Neutrophil (primary cell): ENCODE results near the gene RNGTT.

Source experiments
- H3K27ac ChIP-seq: fragments of 200-600 bp; sonication (generic); 2 replicates; pipeline ENCODE4 v1.5.1; 2016; ENCODE audit warnings: mild to moderate bottlenecking, moderate library complexity
- H3K27me3 ChIP-seq: fragments of 200-600 bp; sonication (generic); 2 replicates; pipeline ENCODE4 v1.6.0; 2016; ENCODE audit warnings: mild to moderate bottlenecking
- H3K36me3 ChIP-seq: fragments of 200-600 bp; sonication (generic); 2 replicates; pipeline ENCODE4 v1.5.1; 2017
- H3K4me1 ChIP-seq, 2 experiments: fragments of 200-600 bp in 1 of 2; sonication (generic) in 1 of 2; 1 replicate in 1 of 2; 2 replicates in 1 of 2; pipeline versions ENCODE4 v1.5.1 to v1.6.1; 2013 to 2016; ENCODE audit warnings: low read depth in 1 of 2, low read length in 1 of 2, mild to moderate bottlenecking in 1 of 2, moderate library complexity in 1 of 2; ENCODE audit not compliant: control insufficient read depth in 1 of 2, insufficient read depth in 1 of 2
- H3K4me3 ChIP-seq, 2 experiments: fragments of 200-600 bp in 1 of 2; sonication (generic) in 1 of 2; 1 replicate in 1 of 2; 2 replicates in 1 of 2; pipeline ENCODE4 v1.5.1; 2013 to 2016; ENCODE audit warnings: low read depth in 1 of 2, low read length in 1 of 2, mild to moderate bottlenecking in 1 of 2, moderate library complexity in 1 of 2
- H3K9me3 ChIP-seq: fragments of 200-600 bp; sonication (generic); 2 replicates; pipeline ENCODE4 v1.5.1; 2016
- TF ChIP-seq, protein P1 (sequence below): fragments of 200-600 bp; sonication (generic); IDR thresholded peaks from 2 replicates; pipeline ENCODE4 v1.5.1; 2016; ENCODE audit warnings: antibody characterized with exemption

The RNGTT gene

GRCh38 chr6:88669475-88669874 is 293.9 kb downstream of the RNGTT start:
- no peaks in the 10 kb centered on the region for H3K27me3 ChIP-seq
- TF ChIP-seq, protein P1, sequence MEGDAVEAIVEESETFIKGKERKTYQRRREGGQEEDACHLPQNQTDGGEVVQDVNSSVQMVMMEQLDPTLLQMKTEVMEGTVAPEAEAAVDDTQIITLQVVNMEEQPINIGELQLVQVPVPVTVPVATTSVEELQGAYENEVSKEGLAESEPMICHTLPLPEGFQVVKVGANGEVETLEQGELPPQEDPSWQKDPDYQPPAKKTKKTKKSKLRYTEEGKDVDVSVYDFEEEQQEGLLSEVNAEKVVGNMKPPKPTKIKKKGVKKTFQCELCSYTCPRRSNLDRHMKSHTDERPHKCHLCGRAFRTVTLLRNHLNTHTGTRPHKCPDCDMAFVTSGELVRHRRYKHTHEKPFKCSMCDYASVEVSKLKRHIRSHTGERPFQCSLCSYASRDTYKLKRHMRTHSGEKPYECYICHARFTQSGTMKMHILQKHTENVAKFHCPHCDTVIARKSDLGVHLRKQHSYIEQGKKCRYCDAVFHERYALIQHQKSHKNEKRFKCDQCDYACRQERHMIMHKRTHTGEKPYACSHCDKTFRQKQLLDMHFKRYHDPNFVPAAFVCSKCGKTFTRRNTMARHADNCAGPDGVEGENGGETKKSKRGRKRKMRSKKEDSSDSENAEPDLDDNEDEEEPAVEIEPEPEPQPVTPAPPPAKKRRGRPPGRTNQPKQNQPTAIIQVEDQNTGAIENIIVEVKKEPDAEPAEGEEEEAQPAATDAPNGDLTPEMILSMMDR, result no peak
- no peaks in the 10 kb centered on the region for H3K4me1 ChIP-seq
- peaks cover 38% of the 10 kb centered on the region for H3K9me3 ChIP-seq
- H3K4me3 ChIP-seq, result no peak overlapping the region
- no peaks in the 10 kb centered on the region for H3K36me3 ChIP-seq
- H3K27ac ChIP-seq, result no peak overlapping the region

DNA sequence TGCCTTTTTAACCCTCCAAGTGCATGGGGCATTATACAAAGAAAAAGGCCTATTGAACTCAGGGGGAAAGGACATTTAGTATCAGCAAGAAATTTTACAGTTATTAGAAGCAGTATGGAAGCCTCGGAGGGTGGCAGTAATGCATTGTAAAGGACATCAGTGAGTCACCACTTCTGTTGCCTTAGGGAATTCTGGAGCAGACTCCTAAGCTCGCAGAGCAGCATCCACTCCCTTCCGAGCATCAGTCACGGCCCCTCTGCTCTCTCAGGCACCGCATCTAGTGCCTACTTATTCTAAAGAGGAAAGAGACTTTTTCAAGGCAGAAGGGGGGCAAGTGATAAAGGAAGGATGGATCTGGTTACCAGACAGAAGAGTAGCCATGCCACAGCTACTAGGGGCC is 296.5 kb downstream of the RNGTT start:
- TF ChIP-seq, protein P1, result no peak
- Histone ChIP-seq H3K4me1 (no peaks in the 10 kb centered on the region), H3K9me3 (peaks cover 44% of the 10 kb centered on the region), H3K27me3 (no peaks in the 10 kb centered on the region), H3K4me3 (no peak overlapping the region), H3K27ac (no peak overlapping the region), H3K36me3 (no peaks in the 10 kb centered on the region)

DNA sequence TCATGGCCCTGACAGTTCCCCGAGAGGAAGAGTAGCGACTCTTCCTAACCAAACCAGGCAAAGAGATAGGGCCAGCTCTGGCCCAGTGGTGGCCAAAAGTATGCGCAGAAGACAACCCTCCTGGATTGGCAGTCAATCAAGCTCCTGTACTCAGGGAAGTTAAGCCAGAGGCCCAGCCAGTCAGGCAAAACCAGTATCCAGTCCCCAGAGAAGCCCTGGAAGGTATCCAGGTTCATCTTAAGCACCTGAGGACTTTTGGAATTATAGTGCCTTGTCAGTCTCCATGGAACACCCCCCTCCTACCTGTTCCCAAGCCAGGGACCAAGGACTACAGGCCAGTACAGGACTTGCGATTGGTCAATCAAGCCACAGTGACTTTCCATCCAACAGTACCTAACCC is 298.3 kb downstream of the RNGTT start:
- no peaks in the 10 kb centered on the region for H3K4me1 ChIP-seq
- peaks cover 33% of the 10 kb centered on the region for H3K9me3 ChIP-seq
- H3K36me3 ChIP-seq, result no peaks in the 10 kb centered on the region
- no peak overlapping the region for H3K4me3 ChIP-seq
- H3K27ac ChIP-seq, result no peak overlapping the region
- H3K27me3 ChIP-seq, result no peaks in the 10 kb centered on the region
- TF ChIP-seq, protein P1, result no peak

GRCh38 chr6:88663801-88664200 is 299.6 kb downstream of the RNGTT start:
- Histone ChIP-seq H3K4me1 (no peaks in the 10 kb centered on the region), H3K9me3 (peaks cover 19% of the 10 kb centered on the region), H3K36me3 (no peaks in the 10 kb centered on the region), H3K27me3 (no peaks in the 10 kb centered on the region), H3K27ac (no peak overlapping the region), H3K4me3 (no peak overlapping the region)
- TF ChIP-seq, protein P1, result no peak

- H3K27me3 ChIP-seq, result no peaks in the 10 kb centered on the region
- no peaks in the 10 kb centered on the region for H3K4me1 ChIP-seq
- no peaks in the 10 kb centered on the region for H3K36me3 ChIP-seq
- peaks cover 10% of the 10 kb centered on the region for H3K9me3 ChIP-seq
- H3K27ac ChIP-seq, result no peak overlapping the region
- H3K4me3 ChIP-seq, result no peak overlapping the region
- TF ChIP-seq, protein P1, result no peak
Measured at GRCh38 chr6:88662653-88663174, 300.7 kb downstream of the RNGTT start.

DNA sequence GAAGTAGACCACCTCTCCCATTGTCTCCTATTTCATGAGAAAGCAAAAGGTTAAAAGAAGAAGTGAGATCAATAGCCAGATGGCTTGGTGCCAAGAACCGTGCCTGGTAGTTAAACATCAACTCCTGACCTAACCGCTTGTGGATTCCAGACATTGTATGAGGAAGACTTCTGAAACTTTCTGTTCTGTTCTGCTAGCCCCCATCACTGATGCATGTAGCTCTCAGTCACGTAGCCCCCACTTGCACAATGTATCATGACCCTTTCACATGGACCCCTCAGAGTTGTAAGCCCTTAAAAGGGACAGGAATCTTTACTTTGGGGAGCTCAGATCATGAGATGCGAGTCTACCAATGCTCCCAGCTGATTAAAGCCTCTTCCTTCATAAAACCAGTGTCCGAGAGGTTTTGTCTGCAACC is 301.2 kb downstream of the RNGTT start:
- Histone ChIP-seq H3K4me3 (no peak overlapping the region), H3K27ac (no peak overlapping the region), H3K4me1 (no peaks in the 10 kb centered on the region), H3K9me3 (peaks cover 6% of the 10 kb centered on the region), H3K27me3 (no peaks in the 10 kb centered on the region), H3K36me3 (no peaks in the 10 kb centered on the region)
- TF ChIP-seq, protein P1, result no peak
